ENCODE data around the gene TMEM150C. TPM values are rescaled to one million over a fixed set of nuclear protein-coding genes. Genes with fewer than 3 reads are reported as not detected.

The TMEM150C gene
- total RNA-seq, 1 donor from 2014 or later: 1.3 TPM

- DNase-seq (ENCODE audit: extremely low spot score, unreplicated experiment): no peak
- no peak overlapping the region for H3K27ac Mint-ChIP-seq (ENCODE audit: unreplicated experiment)
- H3K4me1 Mint-ChIP-seq (ENCODE audit: unreplicated experiment): peaks cover under 1% of the 10 kb centered on the region
- peaks cover 19% of the 10 kb centered on the region for H3K27me3 Mint-ChIP-seq (ENCODE audit: unreplicated experiment)
- no peak for TF ChIP-seq CTCF (IDR thresholded peaks at IDR 0.05)
- no peak overlapping the region for H3K4me3 Mint-ChIP-seq (ENCODE audit: unreplicated experiment)
- no peaks in the 10 kb centered on the region for H3K9me3 Mint-ChIP-seq (ENCODE audit: unreplicated experiment)
- H3K36me3 Mint-ChIP-seq (ENCODE audit: unreplicated experiment): no peaks in the 10 kb centered on the region
Measured at GRCh38 chr4:82510216-82510615, 51.6 kb downstream of the TMEM150C start.

GRCh38 chr4:82508806-82509428, 52.9 kb downstream of the TMEM150C start:
- no peaks in the 10 kb centered on the region for H3K9me3 Mint-ChIP-seq (ENCODE audit: unreplicated experiment)
- peaks cover 19% of the 10 kb centered on the region for H3K27me3 Mint-ChIP-seq (ENCODE audit: unreplicated experiment)
- H3K36me3 Mint-ChIP-seq (ENCODE audit: unreplicated experiment): no peaks in the 10 kb centered on the region
- no peak overlapping the region for H3K4me3 Mint-ChIP-seq (ENCODE audit: unreplicated experiment)
- no peak for TF ChIP-seq CTCF (IDR thresholded peaks at IDR 0.05)
- no peak overlapping the region for H3K27ac Mint-ChIP-seq (ENCODE audit: unreplicated experiment)
- DNase-seq (ENCODE audit: extremely low spot score, unreplicated experiment): no peak
- H3K4me1 Mint-ChIP-seq (ENCODE audit: unreplicated experiment): no peaks in the 10 kb centered on the region

DNA sequence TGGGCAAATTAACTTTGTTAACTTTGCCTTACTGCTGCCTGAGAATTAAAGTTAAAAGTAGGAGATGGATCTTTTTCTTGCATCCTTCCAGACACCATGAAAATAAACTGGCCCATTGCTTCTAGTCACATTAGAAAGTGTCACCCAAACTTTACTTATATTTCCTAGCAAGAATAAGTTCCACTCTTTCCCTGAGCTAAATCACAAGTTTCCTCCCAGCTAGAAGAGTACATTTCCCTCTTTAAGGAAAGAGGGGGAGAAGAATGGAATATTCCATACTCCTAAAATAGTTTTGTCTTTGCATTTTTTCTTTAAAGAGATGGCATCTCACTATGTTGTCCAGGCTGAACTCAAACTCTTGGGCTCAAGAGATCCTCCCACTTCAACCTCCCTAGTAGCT, 53.8 kb downstream of the TMEM150C start:
- no peak for DNase-seq (ENCODE audit: extremely low spot score, unreplicated experiment)
- no peak for TF ChIP-seq CTCF (IDR thresholded peaks at IDR 0.05)
- H3K27me3 Mint-ChIP-seq (ENCODE audit: unreplicated experiment): peaks cover 17% of the 10 kb centered on the region
- no peak overlapping the region for H3K27ac Mint-ChIP-seq (ENCODE audit: unreplicated experiment)
- no peak overlapping the region for H3K4me3 Mint-ChIP-seq (ENCODE audit: unreplicated experiment)
- no peaks in the 10 kb centered on the region for H3K4me1 Mint-ChIP-seq (ENCODE audit: unreplicated experiment)
- H3K36me3 Mint-ChIP-seq (ENCODE audit: unreplicated experiment): no peaks in the 10 kb centered on the region
- H3K9me3 Mint-ChIP-seq (ENCODE audit: unreplicated experiment): no peaks in the 10 kb centered on the region

DNA sequence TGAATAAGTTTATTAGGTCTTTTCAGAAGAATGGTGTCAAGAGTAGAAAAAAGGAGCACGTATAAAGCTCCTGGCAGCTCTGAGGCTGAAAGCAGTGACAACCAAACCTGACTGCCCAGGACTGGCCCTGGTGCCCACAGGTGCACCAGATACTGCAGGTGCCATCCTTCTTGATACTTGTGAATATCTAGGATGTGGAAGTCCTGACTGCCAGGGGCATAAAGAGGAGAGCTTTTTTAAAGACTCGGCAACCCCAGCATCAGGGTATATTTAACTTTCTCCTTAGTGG, 60.7 kb downstream of the TMEM150C start:
- Mint-ChIP-seq H3K9me3 (ENCODE audit: unreplicated experiment) (no peaks in the 10 kb centered on the region), H3K4me1 (ENCODE audit: unreplicated experiment) (peaks cover 10% of the 10 kb centered on the region), H3K27me3 (ENCODE audit: unreplicated experiment) (peaks cover 3% of the 10 kb centered on the region), H3K27ac (ENCODE audit: unreplicated experiment) (no peak overlapping the region), H3K36me3 (ENCODE audit: unreplicated experiment) (no peaks in the 10 kb centered on the region), H3K4me3 (ENCODE audit: unreplicated experiment) (no peak overlapping the region)
- DNase-seq (ENCODE audit: extremely low spot score, unreplicated experiment): no peak
- no peak for TF ChIP-seq CTCF (IDR thresholded peaks at IDR 0.05)

GRCh38 chr4:82500435-82501153, 61.2 kb downstream of the TMEM150C start:
- Mint-ChIP-seq H3K4me1 (ENCODE audit: unreplicated experiment) (peaks cover 10% of the 10 kb centered on the region), H3K4me3 (ENCODE audit: unreplicated experiment) (no peak overlapping the region), H3K9me3 (ENCODE audit: unreplicated experiment) (no peaks in the 10 kb centered on the region), H3K36me3 (ENCODE audit: unreplicated experiment) (no peaks in the 10 kb centered on the region), H3K27me3 (ENCODE audit: unreplicated experiment) (peaks cover 2% of the 10 kb centered on the region), H3K27ac (ENCODE audit: unreplicated experiment) (no peak overlapping the region)
- no peak for DNase-seq (ENCODE audit: extremely low spot score, unreplicated experiment)
- TF ChIP-seq CTCF (IDR thresholded peaks at IDR 0.05): no peak
